GM19023 (cell line): Measurements from ENCODE around the gene PRR14.

ENCODE experiments used
- ATAC-seq: cut with Tn5 transposase; IDR thresholded peaks from one replicate; pipeline ENCODE4 v1.9.1; 2021; ENCODE audit warnings: mild to moderate bottlenecking, moderate library complexity; ENCODE audit not compliant: unreplicated experiment

PRR14 gene

GRCh38 chr16:30650369-30651123, at the start of gene PRR14:
TSS of gene PRR14 (plus strand) at chr16:30650960. CDS start at chr16:30651646, 686 bp downstream.
- ATAC-seq: peak; percentile 77

- ATAC-seq: no peak
These were observed 48.8 kb upstream of the PRR14 start for GRCh38 chr16:30601966-30602365.

GRCh38 chr16:30602616-30603277, 48.0 kb upstream of the PRR14 start:
- no peak for ATAC-seq

GRCh38 chr16:30603945-30604315, 46.8 kb upstream of the PRR14 start:
- no peak for ATAC-seq

GRCh38 chr16:30604316-30604947, 46.3 kb upstream of the PRR14 start:
- ATAC-seq: no peak

GRCh38 chr16:30605158-30605557, 45.6 kb upstream of the PRR14 start:
- no peak for ATAC-seq

- ATAC-seq: no peak
These were observed 44.8 kb upstream of the PRR14 start for GRCh38 chr16:30606004-30606403.

GRCh38 chr16:30609002-30609925, 41.5 kb upstream of the PRR14 start:
- peak; percentile 39 for ATAC-seq

- ATAC-seq: peak; percentile 85
These were observed 40.6 kb upstream of the PRR14 start, which contains the start of gene ZNF689 for GRCh38 chr16:30609926-30610839. TSS of gene ZNF689 (minus strand) at chr16:30610389. CDS start at chr16:30610041, 348 bp downstream.

- ATAC-seq: no peak
These were observed 35.2 kb upstream of the PRR14 start for GRCh38 chr16:30615358-30616091.

- no peak for ATAC-seq
These were observed 31.6 kb upstream of the PRR14 start for GRCh38 chr16:30619202-30619601.

- no peak for ATAC-seq
These were observed 31.1 kb upstream of the PRR14 start for GRCh38 chr16:30619638-30620037.

- no peak for ATAC-seq
These were observed 30.6 kb upstream of the PRR14 start for GRCh38 chr16:30620169-30620568.

GRCh38 chr16:30621765-30622164, 29.0 kb upstream of the PRR14 start:
- no peak for ATAC-seq

GRCh38 chr16:30622455-30623032, 28.2 kb upstream of the PRR14 start:
- ATAC-seq: no peak

GRCh38 chr16:30623536-30624283, 27.1 kb upstream of the PRR14 start:
- ATAC-seq: no peak

- ATAC-seq: no peak
These were observed 24.5 kb upstream of the PRR14 start for GRCh38 chr16:30626236-30626635.
